IPS-NIHi7 (cell line): ENCODE data around the gene ZFP28.

ENCODE experiments used
- DNase-seq: peaks from one replicate; pipeline ENCODE4 v3.0.0; 2012; ENCODE audit warnings: mixed read lengths; ENCODE audit errors: extremely low spot score

The ZFP28 gene

DNA sequence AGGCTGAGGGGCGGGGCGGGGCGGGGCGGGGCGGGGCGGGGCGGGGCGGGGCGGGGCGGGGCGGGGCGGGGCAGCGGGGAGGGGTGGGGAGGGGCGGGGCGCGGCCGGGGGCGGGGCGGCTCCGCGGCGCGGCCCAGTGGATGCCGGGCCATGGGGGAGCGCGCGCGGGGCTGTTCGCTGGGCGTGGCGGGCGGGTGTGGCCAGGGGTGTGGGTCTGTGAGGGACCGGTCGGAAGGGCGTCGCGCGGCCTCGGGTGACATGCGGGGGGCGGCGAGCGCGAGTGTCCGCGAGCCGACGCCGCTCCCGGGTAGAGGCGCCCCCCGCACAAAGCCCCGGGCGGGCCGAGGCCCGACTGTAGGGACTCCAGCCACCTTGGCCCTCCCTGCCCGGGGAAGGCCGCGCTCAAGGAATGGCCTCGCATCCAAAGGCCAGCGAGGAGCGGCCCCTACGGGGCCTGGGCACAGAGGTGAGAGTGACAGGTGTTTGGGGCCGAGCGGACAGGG lies at the start of gene ZFP28:
Gene ZFP28, plus strand, starts transcription at position 188 of the 503 bp plus-strand sequence. Its CDS starts 71 bp downstream, at position 259.
- DNase-seq: peak; percentile 89

DNA sequence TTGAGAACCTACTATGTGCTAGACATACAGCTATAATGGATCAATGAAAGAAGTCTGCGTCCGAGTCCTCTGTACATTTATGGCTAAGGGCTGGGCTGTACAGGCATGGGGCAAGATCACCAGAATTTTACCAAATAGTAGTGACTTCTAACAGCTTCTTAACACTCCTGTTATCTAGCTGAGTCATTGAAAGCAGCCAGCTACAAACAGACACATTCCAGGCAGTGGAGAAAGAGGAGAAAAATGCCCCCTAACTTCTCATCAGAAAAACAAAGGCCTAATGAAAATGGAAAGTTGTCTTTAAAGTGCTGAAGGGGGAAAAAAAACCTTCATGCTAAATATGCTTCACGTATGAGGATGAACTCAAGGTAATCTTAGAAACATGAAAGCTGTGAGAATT lies 47.3 kb upstream of the ZFP28 start:
- no peak for DNase-seq

DNA sequence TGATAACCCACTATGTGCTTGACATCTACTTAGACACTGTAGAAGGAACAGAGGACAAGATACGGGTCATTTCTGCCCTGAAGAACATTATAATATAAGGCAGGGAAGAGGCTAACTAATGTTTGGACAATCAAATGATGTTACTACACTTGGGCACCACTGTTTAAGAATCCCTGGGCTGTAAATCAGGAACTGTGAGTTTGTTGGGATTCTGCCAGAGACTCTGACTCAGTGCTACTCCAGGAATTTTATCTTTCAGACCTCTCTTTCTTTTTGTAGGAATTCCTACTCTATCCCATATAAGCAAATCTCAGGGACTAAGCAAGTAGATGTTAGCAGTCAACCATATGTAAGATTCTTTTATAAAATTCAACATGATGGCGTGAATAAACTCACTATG lies 34.2 kb upstream of the ZFP28 start:
- no peak for DNase-seq

GRCh38 chr19:56507446-56508289 lies 31.1 kb upstream of the ZFP28 start, which contains the start of gene ZNF471:
Gene ZNF471, plus strand, starts transcription at chr19:56507855. Its CDS starts 3,717 bp downstream, at chr19:56511572.
- DNase-seq: peak; percentile 96

DNA sequence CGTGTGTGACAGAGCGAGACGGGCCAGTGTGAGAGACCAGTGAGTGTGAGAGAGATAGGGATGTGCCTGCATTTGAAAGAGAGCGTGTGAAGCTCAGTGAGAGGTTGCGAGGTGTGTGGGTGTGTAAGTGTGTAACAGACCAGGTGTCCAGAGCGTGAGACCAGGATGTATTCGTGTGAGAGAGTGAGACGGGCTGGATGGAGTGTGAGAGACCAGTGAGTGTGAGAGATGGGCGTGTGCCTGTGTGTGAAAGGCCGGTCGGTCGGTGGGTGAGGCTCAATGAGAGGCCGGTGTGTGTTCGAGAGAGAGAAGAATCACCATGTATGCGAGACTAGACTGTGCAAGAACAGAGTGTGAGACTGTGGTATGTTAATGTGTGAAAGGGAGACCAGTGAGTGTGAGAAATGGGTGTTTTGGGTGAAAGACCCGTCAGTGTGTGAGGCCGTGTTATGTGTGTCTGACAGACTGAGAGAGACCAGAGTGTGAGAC lies 30.4 kb upstream of the ZFP28 start:
- no peak for DNase-seq

DNA sequence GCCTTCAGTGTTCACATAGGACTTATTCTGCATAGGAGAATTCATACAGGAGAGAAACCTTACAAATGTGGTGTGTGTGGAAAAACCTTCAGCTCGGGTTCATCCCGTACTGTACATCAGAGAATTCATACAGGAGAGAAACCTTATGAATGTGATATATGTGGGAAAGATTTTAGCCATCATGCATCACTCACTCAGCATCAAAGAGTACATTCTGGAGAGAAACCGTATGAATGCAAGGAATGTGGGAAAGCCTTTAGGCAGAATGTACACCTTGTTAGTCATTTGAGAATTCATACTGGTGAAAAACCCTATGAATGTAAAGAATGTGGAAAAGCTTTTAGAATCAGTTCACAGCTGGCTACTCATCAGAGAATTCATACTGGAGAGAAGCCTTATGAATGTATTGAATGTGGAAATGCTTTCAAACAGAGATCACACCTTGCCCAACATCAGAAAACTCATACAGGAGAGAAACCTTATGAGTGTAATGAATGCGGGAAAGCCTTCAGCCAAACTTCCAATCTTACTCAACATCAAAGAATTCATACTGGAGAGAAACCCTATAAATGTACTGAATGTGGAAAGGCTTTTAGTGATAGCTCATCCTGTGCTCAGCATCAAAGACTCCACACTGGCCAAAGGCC lies 13.4 kb upstream of the ZFP28 start:
- DNase-seq: no peak

GRCh38 chr19:56537442-56537841 lies 1.3 kb upstream of the ZFP28 start:
- no peak for DNase-seq

DNA sequence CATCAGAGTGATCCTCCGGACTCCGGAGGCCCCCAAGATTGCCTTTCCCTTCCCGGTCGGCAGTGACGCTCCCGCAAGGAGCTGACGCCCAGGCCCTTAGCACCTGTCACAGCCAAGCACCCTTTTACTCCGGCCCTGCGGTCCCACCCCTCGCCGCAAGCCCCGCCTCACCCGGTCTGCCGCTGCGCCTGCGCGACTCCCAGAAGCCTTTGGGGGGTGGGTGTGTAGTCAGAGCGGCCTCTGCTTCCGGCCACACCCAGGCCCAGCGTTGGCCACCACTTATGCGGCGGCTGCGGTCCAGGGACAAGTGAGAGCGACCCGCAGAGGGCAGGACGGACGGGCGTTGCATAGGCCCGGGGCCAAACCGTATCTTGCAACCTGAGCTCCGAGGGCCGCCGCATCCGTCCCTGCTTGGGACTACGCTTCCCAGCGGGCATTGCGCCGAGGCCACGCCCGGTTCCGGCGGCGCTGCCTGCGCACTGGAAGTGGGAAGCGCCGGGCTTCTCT lies 441 bp upstream of the ZFP28 start:
- DNase-seq: peak; percentile 93

- DNase-seq: no peak
Observed at GRCh38 chr19:56543776-56544175, 5.0 kb downstream of the ZFP28 start.

- DNase-seq: peak; percentile 15
Observed at GRCh38 chr19:56547535-56547934, 8.8 kb downstream of the ZFP28 start.

DNA sequence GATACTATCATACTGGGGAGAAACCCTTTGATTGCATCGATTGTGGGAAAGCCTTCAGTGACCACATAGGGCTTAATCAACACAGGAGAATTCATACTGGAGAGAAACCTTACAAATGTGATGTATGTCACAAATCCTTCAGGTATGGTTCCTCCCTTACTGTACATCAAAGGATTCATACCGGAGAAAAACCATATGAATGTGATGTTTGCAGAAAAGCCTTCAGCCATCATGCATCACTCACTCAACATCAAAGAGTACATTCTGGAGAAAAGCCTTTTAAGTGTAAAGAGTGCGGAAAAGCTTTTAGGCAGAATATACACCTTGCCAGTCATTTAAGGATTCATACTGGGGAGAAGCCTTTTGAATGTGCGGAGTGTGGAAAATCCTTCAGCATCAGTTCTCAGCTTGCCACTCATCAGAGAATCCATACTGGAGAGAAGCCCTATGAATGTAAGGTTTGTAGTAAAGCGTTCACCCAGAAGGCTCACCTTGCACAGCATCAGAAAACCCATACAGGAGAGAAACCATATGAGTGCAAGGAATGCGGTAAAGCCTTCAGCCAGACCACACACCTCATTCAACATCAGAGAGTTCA lies 15.6 kb downstream of the ZFP28 start:
- no peak for DNase-seq

GRCh38 chr19:56562766-56563165 lies 24.0 kb downstream of the ZFP28 start:
- DNase-seq: no peak

DNA sequence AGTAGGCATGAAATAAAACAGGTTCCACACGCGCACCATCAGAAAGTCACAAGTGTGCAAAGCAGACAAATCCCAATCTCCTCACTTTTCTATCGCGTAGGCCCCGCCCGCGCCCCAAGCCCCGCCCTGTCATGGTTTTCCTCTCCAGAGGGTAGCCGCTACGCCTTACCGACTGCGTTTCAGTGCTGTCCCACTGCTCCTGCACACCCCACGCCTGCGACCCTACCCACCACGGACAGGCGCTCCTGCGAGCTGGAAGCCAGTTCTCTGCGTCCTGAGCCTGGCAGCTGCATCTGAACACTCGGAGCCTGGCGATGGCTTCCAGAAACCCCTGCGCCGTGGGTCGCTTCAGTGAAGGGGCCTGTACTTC lies 28.1 kb downstream of the ZFP28 start:
- DNase-seq: peak; percentile 42

GRCh38 chr19:56567274-56568120 lies 28.7 kb downstream of the ZFP28 start, which contains the start of gene ZNF470:
Gene ZNF470, plus strand, starts transcription at chr19:56567468. Its CDS starts 2,844 bp downstream, at chr19:56570312.
- DNase-seq: peak; percentile 99

DNA sequence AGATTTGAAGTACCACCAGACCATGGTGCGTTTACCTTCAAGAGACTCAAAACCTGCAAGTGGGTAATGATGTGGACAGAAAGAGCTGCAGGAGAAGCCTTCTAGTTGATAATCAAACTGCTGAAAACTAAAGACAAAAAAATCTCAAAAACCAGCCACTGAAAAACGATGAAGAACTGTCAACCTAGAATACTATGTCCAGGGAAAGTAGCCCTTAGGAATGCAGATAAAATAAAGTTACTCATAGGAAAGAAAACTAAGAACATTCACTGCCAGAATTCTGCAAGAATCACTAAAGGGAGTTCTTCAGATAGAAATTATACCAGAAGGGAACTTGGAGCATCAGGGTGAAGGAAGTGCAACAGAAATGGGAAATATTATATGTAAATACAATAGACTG lies 33.8 kb downstream of the ZFP28 start:
- DNase-seq: no peak

GRCh38 chr19:56573914-56574313 lies 35.2 kb downstream of the ZFP28 start:
- DNase-seq: no peak

GRCh38 chr19:56577719-56578602 lies 39.2 kb downstream of the ZFP28 start:
- DNase-seq: no peak

- DNase-seq: no peak
Observed at GRCh38 chr19:56594446-56594782, 55.7 kb downstream of the ZFP28 start.

DNA sequence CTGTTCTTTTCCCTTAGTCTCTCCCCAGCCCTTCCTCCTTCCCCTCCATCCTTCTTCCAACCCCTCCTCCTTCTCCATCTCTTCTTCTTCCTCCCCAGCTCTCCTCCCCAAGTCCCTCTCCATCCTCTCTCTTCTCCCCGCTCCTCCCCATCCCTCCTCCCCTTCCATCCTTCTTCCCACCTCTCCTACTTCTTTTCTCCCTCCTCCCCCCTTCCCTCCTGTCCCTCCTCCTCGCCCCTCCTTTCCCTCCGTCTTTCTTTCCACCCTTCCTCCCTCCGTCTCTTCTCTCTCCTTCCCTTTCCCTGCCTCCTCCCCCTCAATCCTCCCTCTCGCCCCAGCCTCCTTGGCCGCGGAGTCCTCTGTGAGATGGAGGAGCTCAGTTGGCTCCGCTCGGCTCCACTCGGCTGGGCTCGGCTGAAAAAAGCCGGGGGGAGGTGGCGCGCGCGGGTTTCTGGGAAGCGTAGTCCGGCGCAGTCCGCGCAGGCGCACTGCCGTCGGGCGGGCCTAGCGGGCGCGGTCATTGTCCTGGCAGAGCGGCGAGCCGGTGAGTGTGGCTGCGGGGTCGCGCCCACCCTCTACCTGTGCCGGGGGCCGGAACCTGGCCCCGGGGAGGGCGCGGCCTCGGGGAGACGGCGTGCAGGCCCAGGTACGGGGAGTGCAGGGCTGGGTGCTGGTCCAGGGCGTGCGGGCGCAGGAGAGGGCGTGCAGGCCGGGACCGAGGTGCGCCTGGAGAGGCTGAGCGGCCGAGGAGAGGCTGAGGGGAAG lies 56.2 kb downstream of the ZFP28 start, which contains the start of gene ZNF71:
Gene ZNF71, plus strand, starts transcription at position 520 of the 765 bp plus-strand sequence. CDS start 6,257 bp downstream, outside the sequence.
- peak; percentile 100 for DNase-seq
